22Rv1 (cell line): ENCODE data around the gene UCK1.

Experiments used
- H3K27ac ChIP-seq: fragments of 450-650 bp; 2 replicates; pipeline ENCODE4 v1.5.1; 2017
- CTCF ChIP-seq: fragments of 450-650 bp; IDR thresholded peaks from 2 replicates; pipeline ENCODE4 v1.5.1; 2017; ENCODE audit warnings: mild to moderate bottlenecking
- ZFX ChIP-seq: fragments of 450-650 bp; IDR thresholded peaks from 2 replicates; pipeline ENCODE4 v1.6.1; 2017; ENCODE audit warnings: antibody characterized with exemption, borderline replicate concordance

Gene UCK1

DNA sequence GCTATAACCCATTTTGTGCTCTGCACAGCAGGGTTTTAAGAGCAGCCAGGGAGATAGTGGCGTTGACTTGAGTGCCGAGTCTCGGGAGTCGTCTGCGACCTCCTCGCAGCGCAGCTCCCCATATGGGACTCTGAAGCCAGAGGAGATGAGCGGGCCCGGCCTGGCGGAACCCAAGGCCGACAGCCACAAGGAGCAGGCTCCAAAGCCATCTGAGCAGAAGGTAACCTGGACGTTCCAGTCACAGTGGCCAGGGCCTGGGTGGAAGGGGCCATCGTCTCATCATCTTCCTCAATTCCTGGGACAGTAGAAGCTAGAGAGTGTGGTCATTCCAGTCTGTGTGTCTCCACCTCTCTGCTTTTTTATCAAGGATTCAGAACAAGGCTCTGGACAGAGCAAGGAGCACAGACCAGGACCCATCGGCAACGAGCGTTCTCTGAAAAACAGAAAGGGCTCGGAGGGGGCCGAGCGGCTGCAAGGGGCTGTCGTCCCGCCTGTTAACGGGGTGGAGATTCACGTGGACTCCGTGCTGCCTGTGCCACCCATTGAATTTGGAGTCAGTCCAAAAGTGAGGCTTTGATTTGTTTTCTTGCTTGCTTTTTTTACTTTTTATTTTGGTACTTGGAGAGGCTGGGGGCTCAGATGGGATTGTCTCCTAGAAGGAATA, 48.6 kb downstream of the UCK1 start:
- H3K27ac ChIP-seq, result no peak overlapping the region
- no peak for TF ChIP-seq CTCF
- no peak for TF ChIP-seq ZFX

DNA sequence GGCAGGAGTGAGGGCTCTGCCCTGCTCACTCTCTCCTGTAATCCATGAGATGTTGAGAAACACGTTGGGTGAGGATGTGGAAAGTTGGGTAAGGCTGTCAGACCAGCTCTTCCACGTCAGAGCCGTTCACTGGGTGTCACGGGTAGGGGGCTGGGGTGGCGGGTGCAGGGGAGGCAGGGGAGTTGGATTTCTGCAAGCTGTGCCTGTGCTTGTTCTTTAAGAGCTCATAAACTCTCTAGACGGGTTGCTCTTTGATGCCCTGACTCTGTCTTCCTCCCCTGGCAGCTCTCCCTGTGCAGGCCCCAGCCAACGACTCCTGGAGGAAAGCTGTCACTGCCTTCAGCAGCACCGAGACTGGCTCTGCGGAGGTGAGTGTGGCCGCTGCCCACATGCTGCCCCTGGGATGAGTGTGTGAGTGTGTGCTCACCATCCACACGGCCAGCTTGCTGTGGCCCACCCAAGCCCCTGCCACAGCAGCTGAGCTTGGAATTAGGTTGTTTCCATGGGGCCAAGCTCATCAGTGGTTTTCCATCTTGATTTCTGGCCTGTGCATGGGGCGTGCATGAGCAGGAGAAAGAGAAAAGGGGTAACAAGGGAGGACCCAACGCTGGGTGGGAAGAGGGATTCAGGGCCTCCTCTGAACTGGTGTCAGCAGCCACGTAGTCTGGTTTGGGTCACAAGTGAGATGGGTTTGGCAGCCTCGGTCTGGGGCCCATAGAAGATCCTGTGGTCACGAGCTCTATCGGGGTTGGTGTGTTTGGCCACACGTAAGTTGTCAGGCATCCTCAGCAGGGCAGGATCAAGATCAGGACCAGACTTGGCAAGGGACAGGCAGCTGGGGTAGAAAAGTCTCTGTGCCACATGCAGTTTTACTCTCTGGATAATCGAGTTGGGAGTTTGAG, 49.4 kb downstream of the UCK1 start:
- no peak for TF ChIP-seq ZFX
- no peak for TF ChIP-seq CTCF

GRCh38 chr9:131480258-131480657, 50.8 kb downstream of the UCK1 start:
- no peak for TF ChIP-seq ZFX
- no peak for TF ChIP-seq CTCF
- H3K27ac ChIP-seq, result no peak overlapping the region

More for the DNA sequence above, 49.4 kb downstream of the UCK1 start:
- no peak overlapping the region for H3K27ac ChIP-seq

DNA sequence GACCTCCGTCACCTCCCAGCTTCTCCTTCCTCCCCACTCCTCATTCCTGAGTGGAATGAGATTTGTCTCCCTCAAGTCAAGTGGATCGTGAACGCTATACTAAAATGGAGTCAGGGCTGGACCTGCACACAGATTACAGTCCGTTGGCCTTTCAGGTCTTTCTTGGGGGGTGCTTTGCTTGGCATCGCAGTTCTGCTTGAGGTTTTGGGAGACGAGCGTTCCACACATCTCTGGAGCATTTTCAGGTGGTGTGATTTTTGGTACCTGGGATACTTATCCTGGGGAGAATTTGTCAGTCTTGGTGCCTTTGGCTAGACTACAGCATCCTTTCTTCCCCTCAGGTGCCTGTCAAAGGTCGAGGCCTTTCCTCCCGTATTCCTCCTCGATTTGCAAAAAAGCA, 52.2 kb downstream of the UCK1 start:
- no peak for TF ChIP-seq CTCF
- H3K27ac ChIP-seq, result no peak overlapping the region

GRCh38 chr9:131478421-131478868, 52.6 kb downstream of the UCK1 start:
- no peak overlapping the region for H3K27ac ChIP-seq
- TF ChIP-seq CTCF (peak; percentile 84), ZFX (no peak)

- H3K27ac ChIP-seq, result no peak overlapping the region
- TF ChIP-seq CTCF (no peak), ZFX (no peak)
Observed at GRCh38 chr9:131477816-131478419, 53.1 kb downstream of the UCK1 start.
